Gastroesophageal sphincter (tissue), 4 donors: ENCODE measurements around the gene NUP50. TPM values are rescaled to one million over a fixed set of nuclear protein-coding genes. Genes with fewer than 3 reads are reported as not detected.

Experiments
- ATAC-seq: fragments of 150-250 bp; one replicate; pipeline ENCODE4 v1.9.1; 2016; ENCODE audit warnings: mild to moderate bottlenecking, moderate library complexity
- H3K27ac ChIP-seq, 4 donors: fragments of 200-600 bp; sonication (generic) in 3 of 4; 1 replicate in 3 of 4; 2 replicates in 1 of 4; pipeline ENCODE4 v1.5.1; 2016 to 2019
- H3K27me3 ChIP-seq: fragments of 200-600 bp; sonication (generic); one replicate; pipeline ENCODE4 v1.5.1; 2019
- H3K36me3 ChIP-seq, 2 donors: fragments of 200-600 bp; sonication (generic); one replicate each; pipeline ENCODE4 v1.5.1; 2019; ENCODE audit warnings: control low read depth in 1 of 2
- H3K4me1 ChIP-seq, 3 donors: fragments of 200-600 bp; sonication (generic); 1 replicate in 2 of 3; 2 replicates in 1 of 3; pipeline ENCODE4 v1.5.1; 2016 to 2019; ENCODE audit warnings: control low read depth in 2 of 3
- H3K4me3 ChIP-seq, 2 donors: fragments of 200-600 bp; sonication (generic); one replicate each; pipeline ENCODE4 v1.5.1; 2019; ENCODE audit warnings: mild to moderate bottlenecking in 1 of 2, moderate library complexity in 1 of 2
- H3K9me3 ChIP-seq, 3 donors: fragments of 200-600 bp; sonication (generic); one replicate each; pipeline ENCODE4 v1.5.1; 2017 to 2019; ENCODE audit warnings: control low read depth in 2 of 3
- CTCF ChIP-seq, 4 experiments: fragments of 200-600 bp in 2 of 4; fragments of 450-650 bp in 2 of 4; sonication (generic) in 1 of 4; IDR thresholded peaks; one replicate each; pipeline ENCODE4 v1.5.1; 2017 to 2019; ENCODE audit warnings: antibody characterized with exemption in 4 of 4, mild to moderate bottlenecking in 2 of 4, moderate library complexity in 2 of 4
- EP300 ChIP-seq: sonication (generic); formaldehyde crosslinking; IDR thresholded peaks from one replicate; pipeline ENCODE4 v1.6.1; 2017; ENCODE audit warnings: antibody characterized with exemption, mild to moderate bottlenecking
- POLR2A ChIP-seq, 2 donors: fragments of 450-650 bp; IDR thresholded peaks; one replicate each; pipeline ENCODE4 v1.6.1; 2017; ENCODE audit warnings: antibody characterized with exemption in 2 of 2, mild to moderate bottlenecking in 2 of 2, moderate library complexity in 1 of 2
- POLR2AphosphoS5 ChIP-seq: sonication (generic); formaldehyde crosslinking; IDR thresholded peaks from one replicate; pipeline ENCODE4 v1.6.1; 2017; ENCODE audit warnings: antibody characterized with exemption
- WGBS, 2 donors: methylation state at CpG; one replicate each; pipeline ENCODE4 v1.1.5; 2018; ENCODE audit warnings: low coverage in 1 of 2; 5-methylcytosine and 5-hydroxymethylcytosine counted together
- total RNA-seq, 4 donors: library from RNA; depleted of rRNA; stranded (reverse); fragments of >200 nt; gene quantifications; one replicate each; pipeline ENCODE4 v1.1.0, GENCODE V29; 2016

The NUP50 gene
- total RNA-seq, 4 donors from 2014 or later, result 15.9 to 32.9 (median 28.8) TPM

- H3K9me3 ChIP-seq, result no peaks in the 10 kb centered on the region
- ATAC-seq, result no peak
- H3K4me1 ChIP-seq, result peaks cover 0 to 41% (median 7%) of the 10 kb centered on the region in 3 donors
- H3K36me3 ChIP-seq, result no peaks in the 10 kb centered on the region
- WGBS, 2 donors, result 73% methylated on average over 9 of the region's 19 CpGs; no CpG with 5 or more reads in 1 of the 2 donors
- TF ChIP-seq POLR2A (IDR thresholded peaks at IDR 0.05) (no peak), EP300 (no peak), POLR2AphosphoS5 (no peak), CTCF (IDR thresholded peaks at IDR 0.05) (no peak)
- no peaks in the 10 kb centered on the region for H3K27me3 ChIP-seq
- peak overlapping the region in 3 of 4 donors; percentile 29 to 70 (median 62) for H3K27ac ChIP-seq
- no peak overlapping the region for H3K4me3 ChIP-seq
Observed at GRCh38 chr22:45224988-45225731, 61.4 kb downstream of the NUP50 start.

- no peaks in the 10 kb centered on the region for H3K9me3 ChIP-seq
- H3K27ac ChIP-seq, result peak overlapping the region in 3 of 4 donors; percentile 61 to 70 (median 62)
- peak; percentile 82 for ATAC-seq
- no peaks in the 10 kb centered on the region for H3K27me3 ChIP-seq
- WGBS, 2 donors, result 20% methylated on average over 1 of the region's 26 CpGs; no CpG with 5 or more reads in 1 of the 2 donors
- H3K4me3 ChIP-seq, result no peak overlapping the region
- peaks cover 0 to 41% (median 7%) of the 10 kb centered on the region in 3 donors for H3K4me1 ChIP-seq
- TF ChIP-seq POLR2A (IDR thresholded peaks at IDR 0.05) (no peak), POLR2AphosphoS5 (peak; percentile 63)
- H3K36me3 ChIP-seq, result no peaks in the 10 kb centered on the region
Observed at GRCh38 chr22:45225732-45226502, 62.2 kb downstream of the NUP50 start.

GRCh38 chr22:45226503-45227186, 62.9 kb downstream of the NUP50 start:
- peaks cover 0 to 41% (median 7%) of the 10 kb centered on the region in 3 donors for H3K4me1 ChIP-seq
- H3K9me3 ChIP-seq, result no peaks in the 10 kb centered on the region
- H3K27ac ChIP-seq, result peak overlapping the region in 3 of 4 donors; percentile 61 to 70 (median 62)
- TF ChIP-seq CTCF (IDR thresholded peaks at IDR 0.05) (no peak), POLR2A (IDR thresholded peaks at IDR 0.05) (no peak), POLR2AphosphoS5 (no peak), EP300 (no peak)
- peak; percentile 19 for ATAC-seq
- 40 to 77% methylated on average over 3 to 8 of the region's 17 CpGs for WGBS, 2 donors
- H3K4me3 ChIP-seq, result no peak overlapping the region
- no peaks in the 10 kb centered on the region for H3K36me3 ChIP-seq
- no peaks in the 10 kb centered on the region for H3K27me3 ChIP-seq

- no peaks in the 10 kb centered on the region for H3K36me3 ChIP-seq
- TF ChIP-seq EP300 (no peak), POLR2A (IDR thresholded peaks at IDR 0.05) (no peak), POLR2AphosphoS5 (no peak), CTCF (IDR thresholded peaks at IDR 0.05) (no peak)
- 81 to 83% methylated on average over 3 of the region's 16 CpGs for WGBS, 2 donors
- H3K4me1 ChIP-seq, result peaks cover 0 to 41% (median 7%) of the 10 kb centered on the region in 3 donors
- H3K9me3 ChIP-seq, result no peaks in the 10 kb centered on the region
- H3K4me3 ChIP-seq, result no peak overlapping the region
- peak; percentile 14 for ATAC-seq
- H3K27me3 ChIP-seq, result no peaks in the 10 kb centered on the region
- peak overlapping the region in 2 of 4 donors; percentile 62 to 70 for H3K27ac ChIP-seq
Observed at GRCh38 chr22:45227645-45228400, 64.1 kb downstream of the NUP50 start.
